Measurements from ENCODE around the gene ANXA4.
"Not testable (repeated sequence)": the region's sequence is repeated elsewhere in the genome, so short reads cannot be mapped to it uniquely, and the experiment has no call there.

ANXA4 gene

DNA sequence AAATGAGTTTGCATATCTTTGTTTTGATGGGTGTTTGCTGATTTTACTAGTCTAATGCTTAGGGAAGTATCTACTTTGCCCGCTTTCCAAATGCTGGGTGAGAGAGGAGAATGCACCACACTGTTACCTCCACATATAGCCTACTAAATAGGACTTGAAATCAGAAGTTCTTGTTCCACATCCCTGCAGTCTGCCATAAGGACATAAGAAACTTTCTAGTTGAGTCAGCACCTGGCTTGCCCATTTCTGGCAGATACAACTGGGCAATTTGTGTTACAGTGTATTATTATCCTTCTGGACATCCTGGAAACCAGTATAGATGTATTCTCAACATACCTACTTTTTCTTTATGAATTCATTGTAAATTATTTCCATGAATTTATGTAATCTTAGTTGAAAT is 29.5 kb downstream of the ANXA4 start:
- no peak overlapping the region for H3K4me3 ChIP-seq (replicated peaks; ENCODE audit: low read depth, low read length)
- DNase-seq (ENCODE audit: low read depth) = no peak
- TF ChIP-seq, protein P1, sequence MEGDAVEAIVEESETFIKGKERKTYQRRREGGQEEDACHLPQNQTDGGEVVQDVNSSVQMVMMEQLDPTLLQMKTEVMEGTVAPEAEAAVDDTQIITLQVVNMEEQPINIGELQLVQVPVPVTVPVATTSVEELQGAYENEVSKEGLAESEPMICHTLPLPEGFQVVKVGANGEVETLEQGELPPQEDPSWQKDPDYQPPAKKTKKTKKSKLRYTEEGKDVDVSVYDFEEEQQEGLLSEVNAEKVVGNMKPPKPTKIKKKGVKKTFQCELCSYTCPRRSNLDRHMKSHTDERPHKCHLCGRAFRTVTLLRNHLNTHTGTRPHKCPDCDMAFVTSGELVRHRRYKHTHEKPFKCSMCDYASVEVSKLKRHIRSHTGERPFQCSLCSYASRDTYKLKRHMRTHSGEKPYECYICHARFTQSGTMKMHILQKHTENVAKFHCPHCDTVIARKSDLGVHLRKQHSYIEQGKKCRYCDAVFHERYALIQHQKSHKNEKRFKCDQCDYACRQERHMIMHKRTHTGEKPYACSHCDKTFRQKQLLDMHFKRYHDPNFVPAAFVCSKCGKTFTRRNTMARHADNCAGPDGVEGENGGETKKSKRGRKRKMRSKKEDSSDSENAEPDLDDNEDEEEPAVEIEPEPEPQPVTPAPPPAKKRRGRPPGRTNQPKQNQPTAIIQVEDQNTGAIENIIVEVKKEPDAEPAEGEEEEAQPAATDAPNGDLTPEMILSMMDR (IDR thresholded peaks at IDR 0.05; ENCODE audit: low read length, missing control alignments) = no peak

DNA sequence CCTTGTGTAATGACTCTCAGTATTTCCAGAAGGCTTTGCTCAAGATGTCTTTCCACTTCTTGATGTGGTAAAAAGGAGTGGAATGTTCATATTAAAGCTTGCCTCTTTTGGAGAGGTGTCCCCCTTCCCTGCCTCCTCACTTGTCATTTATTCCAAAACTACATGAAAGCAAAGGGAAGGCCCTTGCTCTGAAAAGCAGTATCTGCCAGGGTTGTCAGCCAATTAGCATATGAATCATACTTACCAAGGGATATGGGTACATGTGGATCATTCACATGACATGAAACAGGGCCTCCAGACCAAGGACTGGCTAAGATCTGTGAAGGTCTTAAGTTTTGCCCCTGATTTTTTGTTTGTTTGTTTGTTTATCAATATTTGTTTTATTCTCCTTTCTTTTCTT is 31.3 kb downstream of the ANXA4 start:
- DNase-seq (ENCODE audit: low read depth) = peak; percentile 42
- TF ChIP-seq, protein P1 (IDR thresholded peaks at IDR 0.05; ENCODE audit: low read length, missing control alignments) = no peak
- H3K4me3 ChIP-seq (replicated peaks; ENCODE audit: low read depth, low read length) = no peak overlapping the region

DNA sequence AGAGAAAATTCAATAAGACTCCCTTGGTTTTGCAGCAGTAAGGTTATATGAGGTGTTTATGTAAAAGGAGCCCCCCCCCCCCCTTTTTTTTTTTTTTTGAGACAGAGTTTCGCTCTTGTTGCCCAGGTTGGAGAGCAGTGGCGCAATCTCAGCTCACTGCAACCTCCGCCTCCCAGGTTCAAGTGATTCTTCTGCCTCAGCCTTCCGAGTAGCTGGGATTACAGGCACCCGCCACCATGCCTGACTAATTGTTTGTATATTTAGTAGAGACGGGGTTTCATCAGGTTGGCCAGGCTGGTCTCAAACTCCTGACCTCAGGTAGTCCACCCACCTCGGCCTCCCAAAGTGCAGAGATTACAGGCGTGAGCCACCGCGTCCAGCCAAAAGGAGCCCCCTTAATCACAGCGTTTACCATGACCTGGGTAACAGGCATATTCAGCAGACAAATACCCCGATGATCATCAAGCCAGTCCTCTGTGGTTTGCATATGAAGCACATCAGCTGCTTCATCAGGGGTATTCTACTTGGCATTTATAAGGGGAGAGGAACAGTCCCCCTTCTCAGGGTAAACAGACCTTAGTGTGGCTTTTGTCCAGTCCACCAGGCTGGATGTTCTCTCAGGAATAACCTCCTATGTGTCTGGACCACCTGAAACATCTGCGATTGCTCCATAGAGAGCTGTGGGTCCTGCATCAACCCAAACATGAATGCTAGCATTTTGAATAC is 32.5 kb downstream of the ANXA4 start:
- H3K4me3 ChIP-seq (replicated peaks; ENCODE audit: low read depth, low read length); DNase-seq (ENCODE audit: low read depth): not testable (repeated sequence)

DNA sequence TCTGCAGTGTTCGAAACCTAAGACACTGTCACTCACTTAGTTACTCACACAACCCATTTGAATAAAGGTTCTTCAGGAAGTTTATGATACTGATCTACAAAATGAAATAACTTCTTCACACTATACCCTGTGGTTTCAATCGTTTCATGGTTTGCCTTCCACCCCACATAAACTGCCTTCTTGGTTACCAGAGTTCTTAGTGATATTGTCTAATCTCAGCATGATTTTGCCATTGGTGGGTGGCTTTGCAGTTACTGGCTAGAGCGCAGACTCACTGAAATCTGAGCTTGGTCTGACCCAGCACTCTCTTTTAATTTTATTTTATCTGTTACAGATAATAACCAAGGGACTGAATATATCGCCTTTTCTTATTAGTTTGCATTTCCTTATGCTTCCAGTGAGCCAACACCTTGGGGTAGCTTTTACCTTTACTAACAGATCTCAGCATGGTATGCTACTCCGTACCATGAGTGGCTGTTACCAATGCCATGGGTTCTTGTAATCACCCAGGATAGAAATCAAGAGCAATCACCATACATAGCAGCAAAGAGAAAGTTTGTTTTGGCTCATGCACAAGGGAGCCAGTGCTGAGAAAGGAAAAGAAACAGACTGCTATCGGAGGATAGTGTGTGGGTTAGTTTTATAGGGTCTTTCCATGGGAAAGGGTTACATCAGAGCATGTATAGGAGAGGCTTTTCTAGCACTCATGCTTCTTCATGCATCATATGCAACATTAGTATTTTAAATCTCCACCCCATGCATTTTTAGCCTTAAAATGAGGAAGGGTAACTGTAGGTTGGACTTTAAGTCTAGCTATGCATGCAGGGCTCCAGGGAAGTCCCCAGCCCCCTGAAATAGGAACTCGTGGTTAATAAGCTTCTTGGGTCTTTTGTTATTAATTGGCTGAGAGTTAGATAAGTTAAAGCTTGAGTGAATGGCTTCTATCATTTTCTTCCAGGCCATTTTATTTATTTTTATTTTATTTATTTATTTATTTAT is 33.3 kb downstream of the ANXA4 start:
- TF ChIP-seq, protein P1 (IDR thresholded peaks at IDR 0.05; ENCODE audit: low read length, missing control alignments) = no peak
- no peak for DNase-seq (ENCODE audit: low read depth)
- H3K4me3 ChIP-seq (replicated peaks; ENCODE audit: low read depth, low read length) = no peak overlapping the region

DNA sequence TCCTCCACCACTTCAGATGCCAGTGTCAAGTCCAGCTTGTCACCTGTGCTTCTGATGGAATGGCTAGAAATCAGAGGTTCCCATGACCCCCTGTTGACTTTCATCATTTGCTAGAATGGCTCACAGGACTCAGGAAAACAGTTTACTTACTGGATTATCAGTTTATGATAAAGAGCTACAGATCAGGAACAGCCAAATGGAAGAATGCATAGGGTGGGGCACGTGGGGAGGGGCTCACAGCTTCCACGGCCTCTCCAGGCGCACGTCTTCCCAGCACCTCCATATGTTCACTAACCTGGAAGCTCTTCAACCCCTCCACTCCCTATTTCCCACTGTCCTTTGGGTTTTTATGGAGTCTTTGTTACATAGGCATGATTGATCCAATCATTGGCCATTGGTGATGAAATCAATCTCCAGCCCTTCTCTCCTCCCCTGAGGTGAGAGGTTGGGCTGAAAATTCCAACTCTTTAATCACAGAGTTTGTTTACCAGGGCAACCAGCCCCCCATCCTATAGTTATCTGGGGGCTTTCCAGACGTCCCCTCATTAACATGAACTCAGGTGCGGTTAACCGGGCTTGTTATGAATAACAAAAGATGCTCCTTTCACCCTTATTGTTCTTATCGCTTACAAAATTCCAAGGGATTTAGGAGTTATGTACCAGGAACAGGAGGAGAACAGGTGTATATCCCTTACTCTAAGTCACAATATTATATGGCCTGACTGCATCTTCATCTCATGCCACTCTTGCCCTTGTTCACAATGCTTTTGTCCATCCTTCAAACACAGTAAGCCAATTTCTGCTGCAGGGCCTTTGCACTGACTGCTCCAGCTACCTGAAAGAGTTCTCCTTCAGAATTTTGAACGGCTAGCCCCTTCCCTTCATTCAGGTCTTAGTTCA is 35.2 kb downstream of the ANXA4 start:
- TF ChIP-seq, protein P1 (IDR thresholded peaks at IDR 0.05; ENCODE audit: low read length, missing control alignments) = no peak
- no peak for DNase-seq (ENCODE audit: low read depth)

DNA sequence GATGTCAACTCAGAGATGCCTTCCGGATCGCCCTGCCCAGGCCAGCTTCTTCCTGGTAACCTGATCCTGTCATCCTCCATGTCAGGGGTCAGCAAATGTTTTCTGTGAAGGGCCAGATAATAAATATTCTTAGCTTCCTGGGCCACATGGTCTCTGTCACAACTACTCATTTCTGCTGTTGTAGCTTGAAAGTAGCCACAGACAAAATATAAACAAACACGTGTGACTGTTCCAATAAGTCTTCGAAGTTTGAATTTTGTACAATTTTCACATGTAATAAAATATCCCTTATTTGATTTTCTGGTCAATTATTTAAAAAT is 35.8 kb downstream of the ANXA4 start:
- TF ChIP-seq, protein P1 (IDR thresholded peaks at IDR 0.05; ENCODE audit: low read length, missing control alignments) = no peak
- DNase-seq (ENCODE audit: low read depth) = no peak
- H3K4me3 ChIP-seq (replicated peaks; ENCODE audit: low read depth, low read length) = no peak overlapping the region

More for the DNA sequence above, 35.2 kb downstream of the ANXA4 start:
- H3K4me3 ChIP-seq (replicated peaks; ENCODE audit: low read depth, low read length) = no peak overlapping the region
